GM21360 (cell line): Measurements from ENCODE around the gene TTLL1.

ENCODE experiments used
- ATAC-seq: cut with Tn5 transposase; IDR thresholded peaks from one replicate; pipeline ENCODE4 v1.9.1; 2021; ENCODE audit warnings: mild to moderate bottlenecking, moderate library complexity; ENCODE audit not compliant: unreplicated experiment

Gene TTLL1

GRCh38 chr22:43014869-43015676 lies 74.1 kb downstream of the TTLL1 start, which contains the start of gene PACSIN2:
Gene PACSIN2, minus strand, starts transcription at chr22:43015149. Its CDS starts 103,069 bp downstream, at chr22:42912080.
- ATAC-seq, result peak; percentile 88

- peak; percentile 19 for ATAC-seq
Observed at GRCh38 chr22:43014316-43014868, 74.8 kb downstream of the TTLL1 start.

- ATAC-seq, result peak; percentile 4
Observed at GRCh38 chr22:43013355-43014315, 75.6 kb downstream of the TTLL1 start.

- no peak for ATAC-seq
Observed at GRCh38 chr22:43012390-43012789, 76.8 kb downstream of the TTLL1 start.

GRCh38 chr22:43011079-43011478 lies 78.1 kb downstream of the TTLL1 start:
- ATAC-seq, result no peak

GRCh38 chr22:43009444-43009843 lies 79.7 kb downstream of the TTLL1 start:
- no peak for ATAC-seq

- ATAC-seq, result no peak
Observed at GRCh38 chr22:43008921-43009320, 80.3 kb downstream of the TTLL1 start.

- ATAC-seq, result no peak
Observed at GRCh38 chr22:43008509-43008908, 80.7 kb downstream of the TTLL1 start.

GRCh38 chr22:43007519-43008102 lies 81.6 kb downstream of the TTLL1 start:
- no peak for ATAC-seq

GRCh38 chr22:43006753-43007152 lies 82.4 kb downstream of the TTLL1 start:
- no peak for ATAC-seq

GRCh38 chr22:43006016-43006505 lies 83.1 kb downstream of the TTLL1 start:
- no peak for ATAC-seq

- no peak for ATAC-seq
Observed at GRCh38 chr22:43005106-43005505, 84.1 kb downstream of the TTLL1 start.

- no peak for ATAC-seq
Observed at GRCh38 chr22:43004362-43005035, 84.7 kb downstream of the TTLL1 start.

- no peak for ATAC-seq
Observed at GRCh38 chr22:43002202-43002586, 87.0 kb downstream of the TTLL1 start.

GRCh38 chr22:43001271-43002201 lies 87.7 kb downstream of the TTLL1 start:
- ATAC-seq, result no peak

GRCh38 chr22:43000441-43001175 lies 88.6 kb downstream of the TTLL1 start:
- no peak for ATAC-seq

GRCh38 chr22:42997582-42998090 lies 91.6 kb downstream of the TTLL1 start:
- no peak for ATAC-seq

GRCh38 chr22:42996646-42997365 lies 92.4 kb downstream of the TTLL1 start:
- no peak for ATAC-seq
